GM10248 (cell line): ENCODE results near the gene URB2.

ENCODE experiments used
- CTCF ChIA-PET: fragments of 300-600 bp; sonication (Branson Sonifier 250); formaldehyde crosslinking; extraction: SDS; loops from one replicate; lab custom pipeline; 2021; ENCODE audit warnings: antibody characterized with exemption; lab: Yijun Ruan, JAX
- POLR2A ChIA-PET: fragments of 350-650 bp; sonication (Branson Sonifier 250); formaldehyde crosslinking; extraction: SDS; loops from one replicate; lab custom pipeline; 2020; ENCODE audit warnings: antibody characterized with exemption; lab: Yijun Ruan, JAX
- DNase-seq: peaks from one replicate; pipeline ENCODE4 v3.0.0; 2012; ENCODE audit errors: extremely low spot score
- TF ChIP-seq, protein P1 (sequence below): IDR thresholded peaks from 2 replicates; pipeline ENCODE4 v1.5.1; 2012; ENCODE audit warnings: mild to moderate bottlenecking, low read depth; ENCODE audit errors: extremely low read depth, missing control alignments, control extremely low read depth

The URB2 gene

DNA sequence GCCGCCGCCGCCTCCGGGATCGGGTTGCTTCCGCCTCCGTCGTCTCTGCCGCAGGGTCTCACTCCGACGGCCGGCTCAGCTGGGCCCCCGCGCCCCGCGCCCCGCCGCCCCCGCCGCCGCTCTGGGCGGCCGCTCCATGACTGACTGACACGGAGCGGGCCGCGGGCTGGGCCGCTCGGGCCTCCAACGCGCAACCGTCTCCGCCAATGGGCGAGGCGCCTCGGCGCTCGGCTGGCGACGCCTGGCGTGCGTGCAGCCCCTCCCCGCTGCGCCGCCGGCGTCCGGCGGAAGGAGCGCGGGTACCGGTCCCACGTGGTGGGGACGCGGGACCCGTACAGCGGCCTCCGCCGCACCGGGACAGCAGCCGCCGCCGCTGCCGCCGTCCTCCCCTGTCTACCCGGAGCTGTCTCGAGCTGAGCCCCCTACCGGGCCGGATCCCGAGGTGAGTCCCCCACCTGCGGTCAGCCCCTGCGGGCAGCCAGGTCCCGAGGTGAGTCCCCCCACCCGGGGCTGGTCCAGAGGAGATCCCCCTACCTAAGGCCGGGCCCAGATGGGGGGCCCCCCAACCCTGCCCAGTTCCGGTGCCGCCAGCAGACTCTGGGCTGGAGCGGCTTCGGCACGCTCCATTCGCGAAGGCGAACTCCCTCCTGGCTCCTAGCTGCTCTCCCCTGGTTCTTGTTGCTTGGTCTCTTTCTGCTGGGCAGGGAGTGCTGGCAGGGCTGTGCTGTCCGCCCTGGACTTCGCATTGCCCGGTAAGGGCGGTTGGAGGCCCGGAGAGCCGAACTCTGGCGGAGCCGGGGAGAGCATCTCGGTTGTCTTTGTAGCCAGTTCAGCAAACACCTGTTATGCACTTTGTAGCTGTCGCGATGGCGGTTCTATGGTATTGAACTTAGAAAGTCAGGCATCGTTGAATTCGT is at the start of gene URB2, which contains the start of gene TAF5L:
Gene URB2 (plus strand): TSS at position 333 of the 917 bp plus-strand sequence. CDS start 1,387 bp downstream, outside the sequence.
Gene TAF5L (minus strand): TSS at position 208 of the 917 bp plus-strand sequence. CDS start 11,640 bp downstream, outside the sequence.
- ChIA-PET CTCF (interaction anchor here (2.1 to 3.2 kb wide), 5 partner anchors 10 to 68 kb away, joined by 7 to 20 read pairs (median 10); partner anchors contain the start of gene ABCB10), POLR2A (interaction anchor here (0.6 to 0.7 kb wide), 2 partner anchors 140 to 483 kb away, joined by 3 to 5 read pairs; no protein-coding TSS in a partner anchor)
- TF ChIP-seq, protein P1, sequence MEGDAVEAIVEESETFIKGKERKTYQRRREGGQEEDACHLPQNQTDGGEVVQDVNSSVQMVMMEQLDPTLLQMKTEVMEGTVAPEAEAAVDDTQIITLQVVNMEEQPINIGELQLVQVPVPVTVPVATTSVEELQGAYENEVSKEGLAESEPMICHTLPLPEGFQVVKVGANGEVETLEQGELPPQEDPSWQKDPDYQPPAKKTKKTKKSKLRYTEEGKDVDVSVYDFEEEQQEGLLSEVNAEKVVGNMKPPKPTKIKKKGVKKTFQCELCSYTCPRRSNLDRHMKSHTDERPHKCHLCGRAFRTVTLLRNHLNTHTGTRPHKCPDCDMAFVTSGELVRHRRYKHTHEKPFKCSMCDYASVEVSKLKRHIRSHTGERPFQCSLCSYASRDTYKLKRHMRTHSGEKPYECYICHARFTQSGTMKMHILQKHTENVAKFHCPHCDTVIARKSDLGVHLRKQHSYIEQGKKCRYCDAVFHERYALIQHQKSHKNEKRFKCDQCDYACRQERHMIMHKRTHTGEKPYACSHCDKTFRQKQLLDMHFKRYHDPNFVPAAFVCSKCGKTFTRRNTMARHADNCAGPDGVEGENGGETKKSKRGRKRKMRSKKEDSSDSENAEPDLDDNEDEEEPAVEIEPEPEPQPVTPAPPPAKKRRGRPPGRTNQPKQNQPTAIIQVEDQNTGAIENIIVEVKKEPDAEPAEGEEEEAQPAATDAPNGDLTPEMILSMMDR = no peak
- peak; percentile 96 for DNase-seq

DNA sequence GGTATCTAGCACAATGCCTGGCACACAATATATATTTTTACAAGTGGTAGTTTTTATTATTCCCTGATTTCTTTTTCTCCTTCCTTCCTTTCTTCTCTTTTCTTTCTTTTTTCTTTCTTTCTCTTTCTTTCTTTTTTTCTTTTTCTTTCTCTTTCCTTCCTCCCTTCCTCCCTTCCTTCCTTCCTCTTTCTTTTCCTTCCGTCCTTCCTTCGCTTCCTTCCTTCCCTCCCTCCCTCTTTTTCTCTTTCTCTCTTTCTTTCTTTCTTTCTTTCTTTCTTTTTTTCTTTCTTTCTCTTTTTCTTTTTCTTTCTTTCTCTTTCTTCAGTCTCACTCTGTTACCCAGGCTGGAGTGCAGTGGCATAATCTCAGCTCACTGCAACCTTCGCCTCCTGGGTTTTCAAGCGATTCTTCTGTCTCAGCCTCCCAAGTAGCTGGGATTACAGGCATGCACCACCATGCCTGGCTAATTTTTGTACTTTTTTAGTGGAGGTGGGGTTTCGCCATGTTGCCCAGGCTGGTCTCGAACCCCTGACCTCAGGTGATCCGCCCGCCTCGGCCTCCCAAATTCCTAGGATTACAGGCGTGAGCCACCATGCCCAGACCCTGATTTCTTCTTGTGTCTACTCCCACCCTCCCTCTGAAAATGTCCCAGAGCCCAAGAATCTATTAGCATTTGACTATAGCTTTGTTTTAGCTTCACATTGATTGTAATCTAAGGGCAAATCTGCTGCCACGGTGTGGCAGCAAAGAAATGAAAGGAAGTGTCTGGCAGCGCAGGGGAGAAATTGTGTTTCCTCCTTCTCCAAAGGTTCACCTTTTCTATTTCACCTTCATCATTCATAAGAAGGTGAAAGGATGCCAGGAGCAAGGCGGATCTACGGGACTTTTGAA is 47.6 kb upstream of the URB2 start:
- TF ChIP-seq, protein P1 = no peak
- ChIA-PET CTCF (interaction anchor here (0.9 to 2.7 kb wide), 7 partner anchors 12 to 82 kb away, joined by 3 to 12 read pairs (median 4); partner anchors contain the start of gene ABCB10), POLR2A (interaction anchor here (1.0 kb wide), 1 partner anchor 46 kb away, joined by 3 read pairs; no protein-coding TSS in a partner anchor)
- no peak for DNase-seq

DNA sequence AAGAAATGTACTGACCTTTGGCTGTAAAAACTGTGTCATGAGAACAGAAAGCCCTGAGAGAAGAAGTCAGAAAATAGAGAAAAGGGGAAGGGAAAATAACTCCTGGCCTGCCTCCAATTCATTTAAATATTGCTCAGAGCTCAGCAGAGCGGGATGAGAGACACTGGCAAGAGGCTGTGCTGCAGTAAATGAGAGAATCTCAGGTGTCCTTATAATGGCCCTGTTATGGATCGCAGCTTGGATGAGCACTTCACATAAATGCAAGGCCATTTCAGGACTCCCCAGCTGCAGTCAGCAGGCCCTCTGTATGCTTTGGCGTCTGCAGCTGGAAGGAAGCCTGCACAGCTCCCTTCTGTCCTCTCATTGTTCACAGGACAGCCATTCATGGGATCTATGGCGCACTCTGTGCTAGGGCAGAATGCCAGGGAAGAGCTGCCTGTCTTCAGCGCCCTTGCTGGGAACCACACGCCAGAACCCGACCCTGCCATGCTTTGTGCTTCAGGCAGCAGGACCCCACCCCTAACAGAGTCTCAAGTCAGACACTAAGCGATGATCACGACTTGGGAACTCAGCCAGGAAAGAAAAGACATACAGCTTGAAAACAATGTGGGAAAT is 46.9 kb upstream of the URB2 start:
- ChIA-PET POLR2A (interaction anchor here (1.0 kb wide), 1 partner anchor 45 kb away, joined by 3 read pairs; no protein-coding TSS in a partner anchor), CTCF (interaction anchor here (0.9 to 2.7 kb wide), 7 partner anchors 11 to 82 kb away, joined by 3 to 12 read pairs (median 4); partner anchors contain the start of gene ABCB10)
- TF ChIP-seq, protein P1 = no peak
- DNase-seq = peak; percentile 63

DNA sequence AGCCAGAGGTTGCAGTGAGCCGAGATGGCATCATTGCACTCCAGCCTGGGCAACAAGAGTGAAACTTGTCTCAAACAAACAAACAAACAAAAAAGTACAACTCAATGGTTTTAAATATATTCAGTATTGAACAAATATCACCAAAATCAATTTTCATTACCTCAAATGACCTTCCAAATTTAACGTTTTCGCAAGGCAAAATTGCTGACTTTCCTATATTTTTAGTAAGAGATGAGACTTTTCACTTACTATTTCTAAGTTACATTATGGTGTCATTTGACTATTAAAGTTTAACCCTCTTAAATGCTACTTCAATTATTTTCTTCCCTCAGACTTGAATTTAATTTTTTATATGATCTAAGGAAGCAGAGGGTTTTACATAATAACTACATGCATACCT is 44.6 kb upstream of the URB2 start:
- TF ChIP-seq, protein P1 = no peak
- no peak for DNase-seq
- ChIA-PET POLR2A (no interaction called here), CTCF (interaction anchor here (1.5 to 1.9 kb wide), 2 partner anchors 15 to 25 kb away, joined by 3 to 5 read pairs; no protein-coding TSS in a partner anchor)

DNA sequence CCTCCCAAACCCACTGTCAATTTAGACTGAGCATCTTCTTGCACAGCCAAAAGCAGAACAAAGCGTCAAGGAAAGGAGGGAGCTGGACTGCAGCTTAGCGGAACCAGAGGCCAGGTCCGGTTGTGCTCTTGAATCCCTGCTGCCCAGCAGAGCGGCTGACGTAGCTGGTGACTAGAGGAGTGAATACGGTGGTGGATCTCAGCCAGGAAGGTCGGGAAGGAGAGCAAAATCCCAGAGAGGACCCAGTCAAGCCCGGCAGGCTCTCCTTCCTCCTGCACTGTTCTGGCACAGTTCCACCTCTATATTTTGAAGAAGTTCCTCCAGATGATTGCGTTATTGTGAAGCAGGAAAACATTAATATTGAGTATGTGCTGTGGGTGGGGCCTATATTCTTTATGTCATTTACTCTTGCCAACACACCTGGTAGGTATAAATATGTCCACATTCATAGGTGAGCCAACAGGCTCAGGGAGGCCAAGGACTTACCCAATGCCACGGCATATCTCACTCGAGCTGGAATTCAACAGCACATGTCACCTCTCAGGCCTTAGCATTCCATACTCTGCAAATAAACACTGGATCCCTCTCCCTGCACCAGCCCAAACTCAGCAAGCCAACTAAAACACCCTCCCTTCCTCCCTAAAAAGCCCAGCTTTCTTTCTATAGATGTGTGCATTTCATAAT is 43.9 kb upstream of the URB2 start:
- ChIA-PET CTCF (interaction anchor here (1.5 to 1.9 kb wide), 2 partner anchors 15 to 25 kb away, joined by 3 to 5 read pairs; no protein-coding TSS in a partner anchor), POLR2A (no interaction called here)
- no peak for DNase-seq
- TF ChIP-seq, protein P1 = no peak
